Mammary epithelial cell (primary cell): Measurements from ENCODE around the gene YTHDC1.

Experiments used
- CTCF ChIP-seq, 2 donors: IDR thresholded peaks in 1 of 2; conservative IDR thresholded peaks in 1 of 2; 2 replicates each; pipeline ENCODE4 v1.5.1; 2011 to 2012; ENCODE audit warnings: inconsistent platforms in 2 of 2, low read length in 2 of 2, mild to moderate bottlenecking in 2 of 2, control low read depth in 1 of 2, low read depth in 1 of 2; ENCODE audit not compliant: insufficient read depth in 1 of 2; ENCODE audit errors: extremely low read depth in 1 of 2
- EZH2 ChIP-seq: IDR thresholded peaks from 2 replicates; pipeline ENCODE4 v1.6.1; 2012; ENCODE audit warnings: low read length, inconsistent platforms, borderline replicate concordance

- no peak for TF ChIP-seq CTCF (conservative IDR thresholded peaks at IDR 0.05 in 1 of 2, IDR thresholded peaks at IDR 0.05 in 1 of 2; ENCODE audit: extremely low read depth in 1 of 2, insufficient read depth in 1 of 2, low read depth in 1 of 2, low read length in 2 of 2)
- no peak for TF ChIP-seq EZH2
These were observed 45.2 kb downstream of the YTHDC1 start for GRCh38 chr4:68304731-68305130.
